HepG2 (cell line): ENCODE data around the gene ARHGAP23. TPM values are rescaled to one million over a fixed set of nuclear protein-coding genes. Genes with fewer than 3 reads are reported as not detected.

ENCODE experiments used
- CC2D1A ChIP-seq: sonication (generic); formaldehyde crosslinking; IDR thresholded peaks from 2 replicates; pipeline ENCODE4 v1.8.1; 2023; ENCODE audit warnings: mild to moderate bottlenecking, missing genetic modification reagents
- CREB1 ChIP-seq, 2 experiments: fragments of 450-650 bp in 1 of 2; IDR thresholded peaks; 2 replicates each; pipeline ENCODE4 v1.6.1; 2016 to 2017; ENCODE audit warnings: control low read depth in 1 of 2, mild to moderate bottlenecking in 1 of 2, missing compliant biosample characterization in 1 of 2, missing genetic modification characterization in 1 of 2
- HNRNPLL ChIP-seq: fragments of 200-400 bp; formaldehyde crosslinking; IDR thresholded peaks from 2 replicates; pipeline ENCODE4 v1.6.1; 2017; ENCODE audit warnings: mild to moderate bottlenecking, low read depth, low read length; ENCODE audit not compliant: poor library complexity, severe bottlenecking
- HOXD1 ChIP-seq: sonication (generic); formaldehyde crosslinking; IDR thresholded peaks from 2 replicates; pipeline ENCODE4 v1.5.0; 2020; ENCODE audit warnings: missing genetic modification reagents
- MEIS2 ChIP-seq: sonication (generic); formaldehyde crosslinking; IDR thresholded peaks from 2 replicates; pipeline ENCODE4 v1.9.0; 2021; ENCODE audit warnings: mild to moderate bottlenecking, missing genetic modification reagents
- NFYC ChIP-seq: IDR thresholded peaks from 2 replicates; pipeline ENCODE4 v1.6.1; 2016; ENCODE audit warnings: missing genetic modification reagents, missing compliant biosample characterization
- NR2F1 ChIP-seq, 2 experiments: fragments of 450-650 bp in 1 of 2; formaldehyde crosslinking in 1 of 2; IDR thresholded peaks; 2 replicates each; pipeline versions ENCODE4 v1.5.0 to v1.6.1; 2016 to 2020; ENCODE audit warnings: mild to moderate bottlenecking in 1 of 2, missing compliant biosample characterization in 1 of 2, missing genetic modification reagents in 1 of 2, moderate library complexity in 1 of 2
- ZNF17 ChIP-seq: sonication (generic); formaldehyde crosslinking; IDR thresholded peaks from 2 replicates; pipeline ENCODE4 v1.5.0; 2020; ENCODE audit warnings: mild to moderate bottlenecking, missing genetic modification reagents
- ZNF253 ChIP-seq: sonication (generic); formaldehyde crosslinking; IDR thresholded peaks from 2 replicates; pipeline ENCODE4 v1.8.0; 2022; ENCODE audit warnings: mild to moderate bottlenecking, missing genetic modification reagents, borderline replicate concordance
- ZNF850 ChIP-seq: sonication (generic); formaldehyde crosslinking; conservative IDR thresholded peaks from 2 replicates; pipeline ENCODE4 v1.9.0; 2021; ENCODE audit warnings: mild to moderate bottlenecking, missing genetic modification reagents
- polyA plus RNA-seq, 8 experiments: library from polyadenylated mRNA; depleted of rRNA in 3 of 8; stranded (reverse) in 7 of 8; unstranded in 1 of 8; fragments of >200 nt; fragmentation: Illumina TruSeq in 4 of 8; extraction: Trizol in 4 of 8; gene quantifications; 2 replicates each; pipeline versions ENCODE4 v1.2.1 to v1.2.3, GENCODE V29; 2011 to 2016; ENCODE audit warnings: low read depth in 4 of 8, missing spikeins in 1 of 8, mixed read lengths in 1 of 8; ENCODE audit not compliant: insufficient read depth in 1 of 8
- total RNA-seq, 5 experiments: library from RNA; depleted of rRNA; stranded (reverse); fragments of >200 nt; fragmentation: Illumina TruSeq; extraction: Trizol; gene quantifications; 2 replicates each; pipeline ENCODE4 v1.2.3, GENCODE V29; 2016; ENCODE audit warnings: low read depth in 1 of 5
- TF ChIP-seq, protein P1 (sequence below): sonication (generic); formaldehyde crosslinking; IDR thresholded peaks from 2 replicates; pipeline ENCODE4 v1.8.0; 2022; ENCODE audit warnings: missing genetic modification reagents, mild to moderate bottlenecking, borderline replicate concordance
- TF ChIP-seq, protein P2 (sequence below): sonication (generic); formaldehyde crosslinking; IDR thresholded peaks from 2 replicates; pipeline ENCODE4 v1.4.0; 2020; ENCODE audit warnings: missing genetic modification reagents
- TF ChIP-seq, protein P3 (sequence below): sonication (generic); formaldehyde crosslinking; IDR thresholded peaks from 2 replicates; pipeline ENCODE4 v1.4.0; 2020; ENCODE audit warnings: missing genetic modification reagents
- TF ChIP-seq, protein P4 (sequence below): sonication (generic); formaldehyde crosslinking; IDR thresholded peaks from 2 replicates; pipeline ENCODE4 v1.5.1; 2020; ENCODE audit warnings: missing genetic modification reagents, mild to moderate bottlenecking, borderline replicate concordance
- TF ChIP-seq, protein P5 (sequence below): sonication (generic); formaldehyde crosslinking; IDR thresholded peaks from 2 replicates; pipeline ENCODE4 v1.8.1; 2023; ENCODE audit warnings: mild to moderate bottlenecking, missing genetic modification reagents
- TF ChIP-seq, protein P6 (sequence below): sonication (generic); formaldehyde crosslinking; IDR thresholded peaks from 2 replicates; pipeline ENCODE4 v1.5.0; 2020; ENCODE audit warnings: missing genetic modification reagents

The ARHGAP23 gene
- total and polyA plus RNA-seq, 2 of the 13 experiments (the other 11 are each of a cell fraction or from before 2014, with no cell fraction given): 0.03 TPM; not detected in 1

DNA sequence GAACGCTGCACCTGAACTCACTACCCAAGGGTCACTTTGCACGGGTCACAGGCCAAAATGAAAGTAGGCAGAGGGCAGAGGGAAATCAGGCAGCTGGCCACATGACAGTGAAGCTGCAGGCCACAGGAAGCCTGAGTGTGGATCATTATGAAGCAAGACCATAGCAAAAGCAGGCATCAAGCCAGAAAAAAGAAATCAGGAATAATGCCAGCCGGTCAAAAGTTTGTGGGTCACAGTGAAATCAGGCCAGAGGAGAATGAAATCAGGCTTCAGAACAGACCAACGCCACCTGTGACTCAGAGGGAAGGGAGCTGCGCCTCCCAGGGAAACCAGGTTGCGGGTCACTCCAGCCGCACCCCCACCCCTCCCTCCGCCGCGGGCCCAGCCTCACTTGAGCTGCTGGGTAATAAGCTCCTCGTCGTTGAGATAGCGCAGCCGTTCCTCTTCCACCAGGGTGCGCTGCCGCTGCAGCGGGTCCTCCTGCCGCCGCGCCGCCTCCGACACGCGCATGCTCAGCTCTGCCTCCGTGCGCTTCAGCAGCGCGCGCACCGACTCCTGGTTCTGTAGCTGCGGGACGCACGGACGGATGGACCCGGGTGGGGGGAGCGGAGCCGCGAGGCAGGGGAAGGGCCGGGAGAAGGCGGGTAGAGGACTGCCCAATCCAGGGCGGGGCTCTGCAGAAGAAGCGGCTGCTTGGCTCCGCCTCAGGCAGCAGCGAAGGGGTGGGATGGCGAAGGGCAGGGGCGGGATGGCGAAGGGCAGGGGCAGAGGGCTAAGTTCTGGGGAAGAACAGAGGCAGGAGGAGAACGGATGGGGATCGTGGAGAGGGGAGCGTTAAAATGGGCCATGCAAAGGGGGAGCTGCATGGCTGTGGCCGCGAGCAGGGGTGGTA is 129.8 kb downstream of the ARHGAP23 start (continued):
- TF ChIP-seq, protein P1, sequence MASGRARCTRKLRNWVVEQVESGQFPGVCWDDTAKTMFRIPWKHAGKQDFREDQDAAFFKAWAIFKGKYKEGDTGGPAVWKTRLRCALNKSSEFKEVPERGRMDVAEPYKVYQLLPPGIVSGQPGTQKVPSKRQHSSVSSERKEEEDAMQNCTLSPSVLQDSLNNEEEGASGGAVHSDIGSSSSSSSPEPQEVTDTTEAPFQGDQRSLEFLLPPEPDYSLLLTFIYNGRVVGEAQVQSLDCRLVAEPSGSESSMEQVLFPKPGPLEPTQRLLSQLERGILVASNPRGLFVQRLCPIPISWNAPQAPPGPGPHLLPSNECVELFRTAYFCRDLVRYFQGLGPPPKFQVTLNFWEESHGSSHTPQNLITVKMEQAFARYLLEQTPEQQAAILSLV (CRISPR knock-in tag): no peak; the same call in none of the 2 replicates
- TF ChIP-seq CC2D1A (CRISPR knock-in tag) (0 out of 2 replicates have a peak, but pooled peaks have one; percentile 57), ZNF17 (no peak), HOXD1 (no peak), NFYC (CRISPR knock-in tag) (peak; percentile 44; the same call in 1 of the 2 replicates), MEIS2 (CRISPR knock-in tag) (no peak), ZNF253 (CRISPR knock-in tag) (no peak), ZNF850 (CRISPR knock-in tag) (no peak), NR2F1 (CRISPR knock-in tag; IDR thresholded peaks at IDR 0.05) (no peak), HNRNPLL (peak; percentile 85), CREB1 (IDR thresholded peaks at IDR 0.05) (peak; percentile 48), CREB1 (CRISPR knock-in tag; IDR thresholded peaks at IDR 0.05) (no peak)
- TF ChIP-seq, protein P2, sequence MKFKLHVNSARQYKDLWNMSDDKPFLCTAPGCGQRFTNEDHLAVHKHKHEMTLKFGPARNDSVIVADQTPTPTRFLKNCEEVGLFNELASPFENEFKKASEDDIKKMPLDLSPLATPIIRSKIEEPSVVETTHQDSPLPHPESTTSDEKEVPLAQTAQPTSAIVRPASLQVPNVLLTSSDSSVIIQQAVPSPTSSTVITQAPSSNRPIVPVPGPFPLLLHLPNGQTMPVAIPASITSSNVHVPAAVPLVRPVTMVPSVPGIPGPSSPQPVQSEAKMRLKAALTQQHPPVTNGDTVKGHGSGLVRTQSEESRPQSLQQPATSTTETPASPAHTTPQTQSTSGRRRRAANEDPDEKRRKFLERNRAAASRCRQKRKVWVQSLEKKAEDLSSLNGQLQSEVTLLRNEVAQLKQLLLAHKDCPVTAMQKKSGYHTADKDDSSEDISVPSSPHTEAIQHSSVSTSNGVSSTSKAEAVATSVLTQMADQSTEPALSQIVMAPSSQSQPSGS: peak; percentile 73; the same call in 1 of the 2 replicates
- TF ChIP-seq, protein P3, sequence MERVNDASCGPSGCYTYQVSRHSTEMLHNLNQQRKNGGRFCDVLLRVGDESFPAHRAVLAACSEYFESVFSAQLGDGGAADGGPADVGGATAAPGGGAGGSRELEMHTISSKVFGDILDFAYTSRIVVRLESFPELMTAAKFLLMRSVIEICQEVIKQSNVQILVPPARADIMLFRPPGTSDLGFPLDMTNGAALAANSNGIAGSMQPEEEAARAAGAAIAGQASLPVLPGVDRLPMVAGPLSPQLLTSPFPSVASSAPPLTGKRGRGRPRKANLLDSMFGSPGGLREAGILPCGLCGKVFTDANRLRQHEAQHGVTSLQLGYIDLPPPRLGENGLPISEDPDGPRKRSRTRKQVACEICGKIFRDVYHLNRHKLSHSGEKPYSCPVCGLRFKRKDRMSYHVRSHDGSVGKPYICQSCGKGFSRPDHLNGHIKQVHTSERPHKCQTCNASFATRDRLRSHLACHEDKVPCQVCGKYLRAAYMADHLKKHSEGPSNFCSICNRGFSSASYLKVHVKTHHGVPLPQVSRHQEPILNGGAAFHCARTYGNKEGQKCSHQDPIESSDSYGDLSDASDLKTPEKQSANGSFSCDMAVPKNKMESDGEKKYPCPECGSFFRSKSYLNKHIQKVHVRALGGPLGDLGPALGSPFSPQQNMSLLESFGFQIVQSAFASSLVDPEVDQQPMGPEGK (CRISPR knock-in tag): peak; percentile 79
- TF ChIP-seq, protein P4, sequence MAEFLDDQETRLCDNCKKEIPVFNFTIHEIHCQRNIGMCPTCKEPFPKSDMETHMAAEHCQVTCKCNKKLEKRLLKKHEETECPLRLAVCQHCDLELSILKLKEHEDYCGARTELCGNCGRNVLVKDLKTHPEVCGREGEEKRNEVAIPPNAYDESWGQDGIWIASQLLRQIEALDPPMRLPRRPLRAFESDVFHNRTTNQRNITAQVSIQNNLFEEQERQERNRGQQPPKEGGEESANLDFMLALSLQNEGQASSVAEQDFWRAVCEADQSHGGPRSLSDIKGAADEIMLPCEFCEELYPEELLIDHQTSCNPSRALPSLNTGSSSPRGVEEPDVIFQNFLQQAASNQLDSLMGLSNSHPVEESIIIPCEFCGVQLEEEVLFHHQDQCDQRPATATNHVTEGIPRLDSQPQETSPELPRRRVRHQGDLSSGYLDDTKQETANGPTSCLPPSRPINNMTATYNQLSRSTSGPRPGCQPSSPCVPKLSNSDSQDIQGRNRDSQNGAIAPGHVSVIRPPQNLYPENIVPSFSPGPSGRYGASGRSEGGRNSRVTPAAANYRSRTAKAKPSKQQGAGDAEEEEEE (CRISPR knock-in tag): 0 out of 2 replicates have a peak, but pooled peaks have one; percentile 34
- TF ChIP-seq, protein P5, sequence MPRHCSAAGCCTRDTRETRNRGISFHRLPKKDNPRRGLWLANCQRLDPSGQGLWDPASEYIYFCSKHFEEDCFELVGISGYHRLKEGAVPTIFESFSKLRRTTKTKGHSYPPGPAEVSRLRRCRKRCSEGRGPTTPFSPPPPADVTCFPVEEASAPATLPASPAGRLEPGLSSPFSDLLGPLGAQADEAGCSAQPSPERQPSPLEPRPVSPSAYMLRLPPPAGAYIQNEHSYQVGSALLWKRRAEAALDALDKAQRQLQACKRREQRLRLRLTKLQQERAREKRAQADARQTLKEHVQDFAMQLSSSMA (CRISPR knock-in tag): no peak
- TF ChIP-seq, protein P6, sequence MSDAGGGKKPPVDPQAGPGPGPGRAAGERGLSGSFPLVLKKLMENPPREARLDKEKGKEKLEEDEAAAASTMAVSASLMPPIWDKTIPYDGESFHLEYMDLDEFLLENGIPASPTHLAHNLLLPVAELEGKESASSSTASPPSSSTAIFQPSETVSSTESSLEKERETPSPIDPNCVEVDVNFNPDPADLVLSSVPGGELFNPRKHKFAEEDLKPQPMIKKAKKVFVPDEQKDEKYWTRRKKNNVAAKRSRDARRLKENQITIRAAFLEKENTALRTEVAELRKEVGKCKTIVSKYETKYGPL: no peak
